Hair follicular keratinocyte (primary cell): ENCODE results near the gene E2F6. TPM values are rescaled to one million over a fixed set of nuclear protein-coding genes. Genes with fewer than 3 reads are reported as not detected.

Experiments
- total RNA-seq: library from RNA; depleted of rRNA; stranded (reverse); fragments of >200 nt; gene quantifications from 2 replicates; pipeline ENCODE4 v1.2.3, GENCODE V29; 2015

E2F6 gene, protein sequence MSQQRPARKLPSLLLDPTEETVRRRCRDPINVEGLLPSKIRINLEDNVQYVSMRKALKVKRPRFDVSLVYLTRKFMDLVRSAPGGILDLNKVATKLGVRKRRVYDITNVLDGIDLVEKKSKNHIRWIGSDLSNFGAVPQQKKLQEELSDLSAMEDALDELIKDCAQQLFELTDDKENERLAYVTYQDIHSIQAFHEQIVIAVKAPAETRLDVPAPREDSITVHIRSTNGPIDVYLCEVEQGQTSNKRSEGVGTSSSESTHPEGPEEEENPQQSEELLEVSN
- 6.9 and 8.8 TPM in 2 replicates for total RNA-seq

DNA sequence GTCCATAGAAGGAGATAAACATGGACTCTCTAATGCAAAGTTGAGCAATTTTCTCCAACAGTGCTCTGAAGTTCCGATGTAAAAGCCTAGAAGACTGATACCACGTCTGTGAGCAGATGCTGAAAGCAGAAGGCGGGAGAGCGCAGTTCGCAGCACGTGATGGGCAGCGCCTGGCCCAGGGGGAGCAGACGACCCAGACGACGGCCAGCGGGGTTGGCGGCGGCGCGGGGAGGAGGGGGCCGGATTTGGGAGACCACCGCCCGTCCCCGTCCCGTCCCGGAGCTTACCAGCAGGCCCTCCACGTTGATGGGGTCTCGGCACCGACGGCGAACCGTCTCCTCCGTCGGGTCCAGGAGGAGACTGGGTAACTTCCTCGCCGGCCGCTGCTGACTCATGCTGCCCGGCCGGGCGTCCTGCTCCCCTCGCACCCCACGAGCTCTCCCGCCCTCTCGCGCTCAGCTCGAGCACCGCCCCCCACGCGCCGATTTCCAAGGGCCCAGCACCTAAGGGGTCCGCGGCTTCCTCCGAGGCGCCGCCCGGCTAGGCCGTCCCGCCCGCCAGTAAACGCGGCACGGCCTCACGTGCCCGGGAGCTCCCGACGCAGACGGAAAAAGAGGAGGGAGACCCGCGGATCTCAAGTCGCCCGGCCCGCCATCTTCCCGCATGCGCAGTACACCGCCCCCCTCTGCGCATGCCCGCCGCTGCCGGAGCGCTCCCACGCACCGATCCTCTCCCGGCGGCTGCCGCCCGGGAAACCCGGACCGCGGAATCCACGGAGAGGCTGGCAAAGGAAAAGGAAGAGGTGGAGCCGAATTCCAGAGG, at the start of gene E2F6:
Gene E2F6, minus strand, starts transcription at position 677 of the 822 bp plus-strand sequence. Its CDS starts 282 bp downstream, at position 395.

Other genes with a start within 250 kb of the E2F6 start
- 14.1 and 17.2 TPM in 2 replicates for gene ROCK2, start 121.5 kb downstream of the E2F6 start, total RNA-seq
- 0.31 and 1.0 TPM in 2 replicates for gene GREB1, start 67.9 kb upstream of the E2F6 start, total RNA-seq
- gene NTSR2, start 204.0 kb upstream of the E2F6 start, total RNA-seq, result not detected in 2 replicates